Measurements from ENCODE around the gene TNS2.

GRCh38 chr12:53067074-53067992, 17.5 kb downstream of the TNS2 start:
- TF ChIP-seq CTCF (IDR thresholded peaks at IDR 0.05; ENCODE audit: insufficient read depth, low read length, poor library complexity, severe bottlenecking) (no peak), EZH2phosphoT487 (conservative IDR thresholded peaks at IDR 0.05; ENCODE audit: low read length) (no peak)

Measured in SU-DHL-6 (cell line).